GM18870 (cell line): ENCODE measurements around the gene ARHGAP6.
"Not testable (repeated sequence)": the region's sequence is repeated elsewhere in the genome, so short reads cannot be mapped to it uniquely, and the experiment has no call there.

Experiments used
- ATAC-seq: cut with Tn5 transposase; IDR thresholded peaks from one replicate; pipeline ENCODE4 v1.9.1; 2021; ENCODE audit warnings: moderate library complexity; ENCODE audit not compliant: unreplicated experiment

The ARHGAP6 gene

DNA sequence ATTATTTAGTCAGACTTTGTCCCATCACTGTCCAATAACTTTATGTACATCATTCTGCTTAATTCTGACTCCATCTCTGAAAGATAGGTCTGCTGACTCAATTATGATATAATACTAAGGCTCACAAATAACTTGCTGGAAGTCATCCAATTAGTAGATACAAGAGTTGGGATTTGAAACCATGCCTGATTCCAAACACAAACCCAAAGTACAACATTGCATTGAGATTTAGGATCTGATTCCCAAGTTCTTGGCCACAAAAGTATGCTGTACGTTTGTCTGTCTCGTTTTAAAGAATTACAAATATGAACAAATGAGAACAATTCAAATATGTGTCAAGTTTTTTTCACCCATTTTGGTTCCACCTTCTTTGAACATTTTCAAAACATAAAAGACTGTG, 263.8 kb downstream of the ARHGAP6 start:
- ATAC-seq: no peak

DNA sequence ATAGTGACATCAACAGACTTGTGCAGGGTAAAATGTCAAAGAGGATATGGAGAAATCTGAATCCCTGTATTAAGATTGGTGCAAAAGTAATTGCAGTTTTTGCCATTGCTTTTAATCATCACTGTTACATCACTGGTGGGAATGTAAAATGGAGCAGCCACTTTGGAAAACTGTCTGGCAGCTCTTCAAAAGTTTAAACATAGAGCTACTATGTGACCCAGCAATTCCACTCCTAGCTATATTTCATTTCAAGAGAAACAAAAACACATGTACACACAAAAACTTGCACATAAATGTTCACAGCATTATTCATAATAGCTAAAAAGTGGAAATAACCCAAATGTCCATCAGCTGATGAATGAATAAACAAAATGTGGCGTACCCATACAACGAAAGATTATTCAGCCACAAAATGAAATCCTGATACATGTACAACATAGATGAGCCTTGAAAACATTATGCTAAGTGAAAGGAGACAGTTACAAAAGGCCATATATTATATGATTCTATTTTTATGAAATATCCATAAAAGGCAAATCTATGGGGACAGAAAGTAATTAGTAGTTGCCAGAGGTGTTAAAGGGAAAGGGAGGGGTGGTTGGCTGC, 266.1 kb downstream of the ARHGAP6 start:
- no peak for ATAC-seq

- no peak for ATAC-seq
Measured at GRCh38 chrX:11398785-11399184, 266.9 kb downstream of the ARHGAP6 start.

DNA sequence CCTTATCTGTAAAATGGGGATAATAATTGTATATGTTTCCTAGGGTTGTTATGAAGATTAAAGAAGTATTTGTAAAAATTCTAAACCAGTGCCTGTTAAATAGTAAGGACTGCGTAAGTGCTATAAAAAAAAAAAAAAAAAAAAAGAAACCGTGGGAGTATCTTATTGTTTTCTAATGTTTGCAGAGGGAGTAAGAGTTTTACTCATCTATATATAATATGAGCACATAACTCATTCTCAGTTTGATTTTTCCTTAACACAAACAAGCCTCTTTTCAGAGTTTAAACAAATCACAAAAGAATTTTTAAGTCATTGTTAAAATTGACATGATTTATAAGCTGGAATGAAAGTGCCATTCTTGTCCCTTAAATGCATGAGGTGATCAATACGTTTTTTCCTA, 267.6 kb downstream of the ARHGAP6 start:
- no peak for ATAC-seq

DNA sequence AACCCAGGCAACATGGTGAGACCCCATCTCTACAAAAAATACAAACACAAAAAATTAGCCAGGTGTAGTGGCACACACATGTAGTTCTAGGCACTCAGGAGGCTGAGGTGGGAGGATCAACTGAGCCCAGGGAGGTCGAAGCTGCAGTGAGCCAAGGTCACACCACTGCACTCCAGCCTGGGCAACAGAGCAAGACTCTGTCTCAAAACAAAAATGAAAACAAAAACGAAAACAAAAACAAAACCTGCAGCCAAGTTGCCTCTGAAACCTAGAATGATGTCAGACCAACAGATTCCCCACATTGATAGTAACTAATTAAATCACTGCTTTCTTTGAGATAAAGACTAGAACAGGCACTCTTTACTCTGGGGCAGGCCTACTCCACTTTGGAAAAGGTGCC, 268.0 kb downstream of the ARHGAP6 start:
- peak; percentile 98 for ATAC-seq

- ATAC-seq: no peak
Measured at GRCh38 chrX:11395859-11396258, 269.9 kb downstream of the ARHGAP6 start.

GRCh38 chrX:11393949-11394654, 271.6 kb downstream of the ARHGAP6 start:
- no peak for ATAC-seq

DNA sequence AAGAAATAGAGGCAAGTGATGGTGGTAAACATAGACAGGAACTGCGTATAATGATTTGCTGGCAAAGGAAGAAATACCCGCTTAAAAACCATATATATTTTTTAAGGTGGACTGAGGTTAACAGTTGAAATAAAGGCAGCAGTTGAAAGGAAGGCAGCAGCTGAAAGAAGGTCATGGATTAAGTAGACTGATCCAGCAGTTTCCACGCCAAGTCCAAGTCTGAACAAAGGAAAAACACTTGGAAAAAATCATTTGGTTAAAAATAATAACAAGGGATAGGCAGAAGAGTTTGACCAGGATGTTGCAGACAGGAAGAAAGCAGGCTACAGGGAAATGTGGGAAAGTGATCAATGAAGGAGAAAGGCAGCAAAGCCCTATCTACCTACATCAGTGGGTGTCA, 278.9 kb downstream of the ARHGAP6 start:
- no peak for ATAC-seq

GRCh38 chrX:11386001-11386523, 279.7 kb downstream of the ARHGAP6 start:
- no peak for ATAC-seq

- ATAC-seq: no peak
Measured at GRCh38 chrX:11382930-11383329, 282.8 kb downstream of the ARHGAP6 start.

GRCh38 chrX:11381464-11381863, 284.3 kb downstream of the ARHGAP6 start:
- peak; percentile 91 for ATAC-seq

GRCh38 chrX:11380187-11380844, 285.4 kb downstream of the ARHGAP6 start:
- ATAC-seq: no peak

GRCh38 chrX:11376163-11376562, 289.6 kb downstream of the ARHGAP6 start:
- ATAC-seq: no peak

- no peak for ATAC-seq
Measured at GRCh38 chrX:11375614-11376119, 290.1 kb downstream of the ARHGAP6 start.

GRCh38 chrX:11374570-11374969, 291.1 kb downstream of the ARHGAP6 start:
- ATAC-seq: no peak

GRCh38 chrX:11371106-11371505, 294.6 kb downstream of the ARHGAP6 start:
- ATAC-seq: no peak

GRCh38 chrX:11367609-11368430, 297.9 kb downstream of the ARHGAP6 start:
- no peak for ATAC-seq

GRCh38 chrX:11366998-11367595, 298.6 kb downstream of the ARHGAP6 start:
- ATAC-seq: no peak

DNA sequence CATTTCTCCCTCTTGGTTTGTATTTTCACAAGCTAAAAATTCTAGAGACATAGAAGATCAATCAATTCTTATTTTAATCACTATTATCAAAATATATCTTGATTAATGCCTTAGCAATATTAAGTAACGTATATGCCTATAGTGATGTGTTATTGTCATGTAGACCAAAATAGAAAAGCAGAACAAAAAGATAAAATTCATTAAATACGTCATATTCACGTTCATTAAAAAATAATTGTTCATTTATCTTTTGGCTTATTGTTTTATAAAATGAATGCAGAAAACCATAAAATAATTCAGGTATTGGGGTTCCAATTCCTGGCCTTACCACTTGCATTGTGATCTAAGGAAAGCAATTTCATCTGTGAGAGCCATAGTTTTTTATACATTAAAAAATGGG, 300.3 kb downstream of the ARHGAP6 start:
- no peak for ATAC-seq

DNA sequence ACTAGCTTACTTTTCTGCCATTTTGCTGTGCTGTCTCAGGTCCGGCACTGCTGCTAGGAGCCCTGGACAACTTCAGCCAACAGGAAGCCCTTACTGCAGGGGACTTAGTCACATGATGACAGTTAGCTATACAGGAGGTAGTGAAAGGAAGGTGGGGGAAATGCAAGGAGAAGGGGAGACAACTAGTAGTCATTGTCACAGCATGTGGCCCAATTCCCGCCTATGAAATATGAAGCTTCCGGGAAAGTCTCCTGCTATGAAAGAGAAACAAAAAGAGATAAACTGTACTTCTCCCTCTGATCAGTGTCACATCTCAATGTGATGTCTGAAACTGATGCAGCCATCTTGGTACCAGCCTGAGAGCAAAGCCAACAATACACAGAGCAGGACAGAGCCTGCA, 300.9 kb downstream of the ARHGAP6 start:
- ATAC-seq: no peak

DNA sequence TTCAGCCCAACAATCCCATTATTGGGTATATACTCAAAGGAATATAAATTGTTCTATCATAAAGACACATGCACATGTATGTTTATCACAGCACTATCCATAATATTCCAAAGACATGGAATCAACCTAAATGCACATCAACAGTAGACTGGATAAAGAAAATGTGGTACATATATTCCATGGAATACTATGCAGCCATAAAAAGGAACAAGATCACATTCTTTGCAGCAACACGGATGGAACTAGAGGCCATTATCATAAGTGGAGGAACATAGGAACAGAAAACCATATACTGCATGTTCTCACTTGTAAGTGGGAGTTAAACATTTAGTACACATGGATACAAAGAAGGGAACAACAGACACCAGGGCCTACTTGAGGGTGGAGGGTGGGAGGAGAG, 301.9 kb downstream of the ARHGAP6 start:
- ATAC-seq: not testable (repeated sequence)
